GM12878 (cell line): Measurements from ENCODE around the gene SLC13A4. TPM values are rescaled to one million over a fixed set of nuclear protein-coding genes. Genes with fewer than 3 reads are reported as not detected.

ENCODE experiments used
- ATAC-seq: fragments of 200-7000 bp; cut with Tn5 transposase; 3 replicates; pipeline ENCODE4 v1.9.1; 2020; ENCODE audit warnings: mild to moderate bottlenecking, moderate library complexity
- BruUV-seq: library from RNA; stranded (reverse); fragments of 400-500 nt; replicated peaks from 2 replicates; lab custom pipeline; 2021; lab: Mats Ljungman, UMichigan
- CTCF ChIA-PET: fragments of 300-600 bp; sonication (Branson Sonifier 250); formaldehyde crosslinking; extraction: SDS; loops from one replicate; lab custom pipeline; 2021; ENCODE audit warnings: inconsistent platforms; lab: Yijun Ruan, JAX
- POLR2A ChIA-PET: fragments of 350-600 bp; formaldehyde crosslinking; extraction: SDS; loops from one replicate; lab custom pipeline; 2021; ENCODE audit warnings: inconsistent platforms; lab: Charles Lee
- RAD21 ChIA-PET: fragments of 300-600 bp; sonication (Branson Sonifier 250); formaldehyde crosslinking; loops from one replicate; lab custom pipeline; 2023; ENCODE audit warnings: antibody characterized with exemption; ENCODE audit not compliant: unreplicated experiment; lab: Charles Lee
- SMC1A ChIA-PET: fragments of 300-600 bp; sonication (Branson Sonifier 250); formaldehyde crosslinking; loops from one replicate; lab custom pipeline; 2023; ENCODE audit not compliant: unreplicated experiment, uncharacterized antibody; lab: Charles Lee
- DNase-seq: peaks from one replicate; pipeline ENCODE4 v3.0.0-alpha.2; 2011; ENCODE audit warnings: low read depth, low spot score
- FAIRE-seq: peaks from 3 replicates; lab custom pipeline; 2011; peaks lifted over from hg19 to GRCh38; lab: Jason Lieb, UNC
- H2AFZ ChIP-seq: 2 replicates; pipeline ENCODE4 v1.6.0; 2011; ENCODE audit warnings: low read depth, low read length, control low read depth; ENCODE audit not compliant: control insufficient read depth
- H3K27ac ChIP-seq: 2 replicates; pipeline ENCODE4 v1.5.1; 2011; ENCODE audit warnings: control low read depth; ENCODE audit not compliant: control insufficient read depth, insufficient read depth
- H3K27me3 ChIP-seq, 2 experiments: replicated peaks in 1 of 2; 2 replicates each; pipeline versions ENCODE4 v1.6.0 to v1.6.1; 2011; ENCODE audit warnings: low read length in 1 of 2; ENCODE audit not compliant: control insufficient read depth in 2 of 2, insufficient read depth in 2 of 2
- H3K36me3 ChIP-seq, 2 experiments: 2 replicates each; pipeline ENCODE4 v1.5.1; 2011; ENCODE audit warnings: low read length in 1 of 2; ENCODE audit not compliant: control insufficient read depth in 2 of 2, insufficient read depth in 2 of 2
- H3K4me1 ChIP-seq: 2 replicates; pipeline ENCODE4 v1.6.1; 2011; ENCODE audit warnings: mild to moderate bottlenecking, low read length, moderate library complexity, mixed read lengths; ENCODE audit not compliant: control insufficient read depth, insufficient read depth
- H3K4me2 ChIP-seq: 2 replicates; pipeline ENCODE4 v1.6.0; 2011; ENCODE audit warnings: control low read depth; ENCODE audit not compliant: control insufficient read depth, insufficient read depth
- H3K4me3 ChIP-seq: fragments of 200-600 bp; sonication (generic); 2 replicates; pipeline ENCODE4 v1.5.1; 2016
- H3K79me2 ChIP-seq: 2 replicates; pipeline ENCODE4 v1.6.0; 2011; ENCODE audit warnings: low read length; ENCODE audit not compliant: control insufficient read depth, insufficient read depth
- H3K9ac ChIP-seq: 2 replicates; pipeline ENCODE4 v1.8.0; 2011; ENCODE audit warnings: low read length, control low read depth, mixed read lengths; ENCODE audit not compliant: control insufficient read depth, insufficient read depth
- H3K9me3 ChIP-seq: replicated peaks from 3 replicates; pipeline ENCODE4 v1.5.1; 2011; ENCODE audit warnings: mild to moderate bottlenecking, low read length; ENCODE audit not compliant: control insufficient read depth, insufficient read depth
- H4K20me1 ChIP-seq: 2 replicates; pipeline ENCODE4 v1.6.0; 2011; ENCODE audit not compliant: control insufficient read depth, insufficient read depth
- JUND ChIP-seq: IDR thresholded peaks from 2 replicates; pipeline ENCODE4 v1.6.1; 2012; ENCODE audit warnings: low read depth, mild to moderate bottlenecking, low read length, improper control_type of control experiment, moderate library complexity
- POLR2AphosphoS2 ChIP-seq: IDR thresholded peaks from 2 replicates; pipeline ENCODE4 v1.6.1; 2011; ENCODE audit warnings: low read depth, mild to moderate bottlenecking, low read length, improper control_type of control experiment, moderate library complexity
- PRDM15 ChIP-seq: fragments of 450-650 bp; formaldehyde crosslinking; IDR thresholded peaks from 2 replicates; pipeline ENCODE4 v1.4.0; 2020; ENCODE audit warnings: mild to moderate bottlenecking, moderate library complexity
- RELB ChIP-seq: fragments of 450-650 bp; IDR thresholded peaks from 2 replicates; pipeline ENCODE4 v1.6.1; 2017; ENCODE audit warnings: low read depth, mild to moderate bottlenecking, moderate library complexity
- SREBF2 ChIP-seq: IDR thresholded peaks from 2 replicates; pipeline ENCODE4 v1.6.1; 2012; ENCODE audit warnings: mild to moderate bottlenecking, low read length
- TCF3 ChIP-seq: IDR thresholded peaks from 2 replicates; pipeline ENCODE4 v1.6.1; 2012; ENCODE audit warnings: low read depth, mild to moderate bottlenecking, low read length, borderline replicate concordance; ENCODE audit not compliant: insufficient read depth
- WGBS: methylation state at CpG from one replicate; pipeline ENCODE4 v1.1.6; 2016; ENCODE audit warnings: low lambda C conversion rate; ENCODE audit not compliant: insufficient replicate concordance, insufficient coverage; ENCODE audit errors: missing lambda C conversion rate; 5-methylcytosine and 5-hydroxymethylcytosine counted together
- in situ Hi-C: fragments of 300-500 bp; cut with MboI; formaldehyde crosslinking; loops from 9 replicates; pipeline ENCODE4 v1.14.3; 2018; ENCODE audit warnings: mixed read lengths
- intact Hi-C: fragments of 100-400 bp; cut with micrococcal nuclease; formaldehyde crosslinking; loops from one replicate; pipeline ENCODE4 v1.14.2; 2022; ENCODE audit not compliant: unreplicated experiment
- polyA plus RNA-seq, 11 experiments: library from polyadenylated mRNA; depleted of rRNA in 4 of 11; unstranded in 6 of 11; stranded (reverse) in 5 of 11; fragments of >200 nt; fragmentation: Nextera tagmentation in 4 of 11; fragmentation: Illumina TruSeq in 1 of 11; extraction: Ambion mirVana in 4 of 11; extraction: Trizol in 1 of 11; gene quantifications; 1 replicate in 1 of 11; 2 replicates in 10 of 11; pipeline versions ENCODE4 v1.2.1 to v1.2.3, GENCODE V29; 2011 to 2016; ENCODE audit warnings: inconsistent platforms in 2 of 11, missing spikeins in 2 of 11, low read depth in 1 of 11
- total RNA-seq, 4 experiments: library from RNA; depleted of rRNA in 3 of 4; stranded (reverse); fragments of >200 nt in 3 of 4; fragmentation: Illumina TruSeq in 1 of 4; extraction: Trizol in 1 of 4; gene quantifications; 2 replicates each; pipeline versions ENCODE4 v1.2.1 to v1.2.3, GENCODE V29; 2013 to 2021

SLC13A4 gene
- total and polyA plus RNA-seq, 10 of the 15 experiments (the other 5 are each of a cell fraction or from before 2014, with no cell fraction given) = 0.14 to 0.23 (median 0.20) TPM; not detected in 7

- H3K27ac ChIP-seq = no peak overlapping the region
- no peak for FAIRE-seq
- SMC1A ChIA-PET = no interaction called here
- intact Hi-C loops = no loop called here
- no peaks in the 10 kb centered on the region for H3K79me2 ChIP-seq
- H3K4me1 ChIP-seq = no peaks in the 10 kb centered on the region
- no peak overlapping the region for H3K9ac ChIP-seq
- no peak overlapping the region for H3K4me3 ChIP-seq
- H3K4me2 ChIP-seq = no peak overlapping the region
- no peaks in the 10 kb centered on the region for H3K27me3 ChIP-seq
- RAD21 ChIA-PET = no interaction called here
- 51% methylated on average over 7 of the region's 7 CpGs for WGBS
- in situ Hi-C loops = no loop called here
- H2AFZ ChIP-seq = no peak overlapping the region
- ATAC-seq = no peak
- H3K36me3 ChIP-seq = no peaks in the 10 kb centered on the region
- CTCF ChIA-PET = interaction anchor here (1.0 kb wide), 1 partner anchor 34 kb away, joined by 3 read pairs; no protein-coding TSS in a partner anchor
- BruUV-seq = no TSS peak
- no peaks in the 10 kb centered on the region for H4K20me1 ChIP-seq
- POLR2A ChIA-PET = no interaction called here
- no peaks in the 10 kb centered on the region for H3K9me3 ChIP-seq
- no peak for TF ChIP-seq SREBF2
- TF ChIP-seq PRDM15 (CRISPR knock-in tag) = no peak
- no peak for TF ChIP-seq POLR2AphosphoS2
- no peak for TF ChIP-seq JUND
- TF ChIP-seq RELB = no peak
- no peak for TF ChIP-seq TCF3
- DNase-seq = no peak
Observed at GRCh38 chr7:135706858-135707569, 21.0 kb downstream of the SLC13A4 start.
